Heart left ventricle (tissue), 16 donors: ENCODE results near the gene AGAP4. TPM values are rescaled to one million over a fixed set of nuclear protein-coding genes. Genes with fewer than 3 reads are reported as not detected.
"Not testable (repeated sequence)": the region's sequence is repeated elsewhere in the genome, so short reads cannot be mapped to it uniquely, and the experiment has no call there.

Experiments
- ATAC-seq, 4 donors: fragments of 200-7000 bp; cut with Tn5 transposase; one replicate each; pipeline ENCODE4 v1.9.1; 2020 to 2022; ENCODE audit warnings: moderate library complexity in 4 of 4, mild to moderate bottlenecking in 3 of 4, moderate number of reproducible peaks in 1 of 4
- DNase-seq, 5 donors: peaks; one replicate each; pipeline ENCODE4 v3.0.0-alpha.2; 2020
- H3K27ac ChIP-seq, 12 donors: fragments of 200-600 bp; sonication (generic) in 4 of 12; one replicate each; pipeline versions ENCODE4 v1.5.0 to v1.8.0; 2016 to 2022; ENCODE audit warnings: mild to moderate bottlenecking in 2 of 12
- H3K27me3 ChIP-seq, 9 donors: fragments of 200-600 bp; sonication (generic) in 2 of 9; one replicate each; pipeline versions ENCODE4 v1.5.1 to v1.8.0; 2016 to 2022; ENCODE audit warnings: mild to moderate bottlenecking in 3 of 9
- H3K36me3 ChIP-seq, 9 donors: fragments of 200-600 bp; sonication (generic) in 2 of 9; one replicate each; pipeline versions ENCODE4 v1.5.0 to v1.8.0; 2018 to 2022; ENCODE audit warnings: mild to moderate bottlenecking in 2 of 9
- H3K4me1 ChIP-seq, 12 donors: fragments of 200-600 bp; sonication (generic) in 4 of 12; one replicate each; pipeline versions ENCODE4 v1.5.0 to v1.8.0; 2016 to 2022; ENCODE audit warnings: mild to moderate bottlenecking in 3 of 12
- H3K4me3 ChIP-seq, 12 donors: fragments of 200-600 bp; sonication (generic) in 4 of 12; one replicate each; pipeline versions ENCODE4 v1.5.0 to v1.8.0; 2017 to 2022; ENCODE audit warnings: mild to moderate bottlenecking in 9 of 12, moderate library complexity in 4 of 12
- H3K9me3 ChIP-seq, 12 donors: fragments of 200-600 bp; sonication (generic) in 4 of 12; one replicate each; pipeline versions ENCODE4 v1.5.0 to v1.8.0; 2016 to 2022; ENCODE audit warnings: mild to moderate bottlenecking in 1 of 12
- POLR2A ChIP-seq, 2 donors: fragments of 450-650 bp; IDR thresholded peaks; one replicate each; pipeline ENCODE4 v1.6.1; 2017; ENCODE audit warnings: antibody characterized with exemption in 2 of 2, mild to moderate bottlenecking in 2 of 2, moderate library complexity in 2 of 2
- WGBS, 4 donors: extraction: QIAGEN DNeasy Blood & Tissue Kit in 2 of 4; methylation state at CpG; one replicate each; pipeline versions ENCODE4 v1.1.5 to v1.1.7; 2013 to 2018; 5-methylcytosine and 5-hydroxymethylcytosine counted together
- intact Hi-C, 10 donors: fragments of 100-400 bp; cut with DNase I; formaldehyde crosslinking; loops; one replicate each; pipeline versions ENCODE4 v1.11.1 to v1.14.2; 2022
- polyA plus RNA-seq, 2 donors: library from polyadenylated mRNA; stranded (reverse); fragments of 200-250 nt; gene quantifications; one replicate each; pipeline ENCODE4 v1.2.3, GENCODE V29; 2013
- total RNA-seq, 9 donors: library from RNA; depleted of rRNA in 2 of 9; stranded (reverse); fragments of >200 nt in 2 of 9; fragmentation: NEBNext Ultra II Directional in 3 of 9; extraction: Animal tissue kit (Norgen Biotek cat#: 25700) in 3 of 9; gene quantifications; one replicate each; pipeline versions ENCODE4 v1.1.0 to v1.2.4, GENCODE V29; 2016 to 2023
- TF ChIP-seq, protein P1 (sequence below), 12 donors: fragments of 200-600 bp; sonication (generic) in 4 of 12; IDR thresholded peaks; one replicate each; pipeline versions ENCODE4 v1.5.0 to v1.8.0; 2018 to 2022; ENCODE audit warnings: antibody characterized with exemption in 12 of 12, mild to moderate bottlenecking in 5 of 12
- donor health status: ischemic (EF 13 %, LVEDD 7.1; RV severe dilation, severe dysfunction).
- donor health status: healthy with polysubstance abuse.
- donor health status: DM: no; HTN: yes; CAD: no.
- donor health status: DM: no; HTN: no; CAD: no.
- donor health status: ischemic (EF 25% LVEDD 6.9; RV normal size, moderate dysfunction).
- donor health status: ischemic (EF 25% LVEDD 5.7; RV mildly dilated, moderate dysfunction).
- donor health status: healthy.
- donor health status: DM: yes; HTN: yes; CAD: no.
- donor health status: ischemic (EF 35%, LVEDD 5.7; RV mildly dilated, moderate dysfunction).
- donor health status: nonischemic (EF 11% LVEDD 7.7; RV severe dilation, severe dysfunction).
- donor health status: DM: yes; HTN: yes; CAD: no.
- donor health status: PGD.
- donor health status: ischemic (EF 29% LVEDD 5.4; RV normal size, mild dysfunction).
- donor health status: nonischemic (EF 23%, LVEDD 6.1; RV moderate dilation, normal function).

Gene AGAP4
- total and polyA plus RNA-seq, 11 donors, result 2.5 to 12.0 (median 6.2) TPM

DNA sequence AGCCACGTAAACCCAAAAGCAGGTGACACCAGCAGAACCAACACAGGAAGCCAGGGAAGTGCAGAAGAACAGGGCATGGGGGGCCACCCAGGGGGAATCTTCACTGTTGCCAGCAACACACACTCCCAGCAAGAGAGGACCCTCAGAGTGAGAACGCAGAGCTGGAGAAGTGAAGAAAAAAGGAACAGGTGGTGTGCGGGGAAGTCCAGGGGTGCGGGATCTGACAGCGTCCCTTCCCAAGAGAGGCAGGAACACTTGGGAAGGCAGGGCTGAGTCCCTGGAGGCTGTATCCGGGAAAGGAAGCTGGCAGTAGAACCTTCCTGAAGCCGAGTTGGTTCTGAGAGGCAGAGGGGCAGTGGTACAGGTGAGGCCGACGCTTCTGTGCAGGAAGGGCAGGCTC, 27.7 kb downstream of the AGAP4 start:
- WGBS, 4 donors, result 58 to 67% (median 64%) methylated on average over 9 of the region's 9 CpGs
- intact Hi-C loops, result no loop called here
- Histone ChIP-seq H3K9me3 (no peaks in the 10 kb centered on the region), H3K27ac (no peak overlapping the region), H3K4me3 (no peak overlapping the region), H3K4me1 (no peaks in the 10 kb centered on the region), H3K36me3 (no peaks in the 10 kb centered on the region), H3K27me3 (no peaks in the 10 kb centered on the region)
- TF ChIP-seq, protein P1, sequence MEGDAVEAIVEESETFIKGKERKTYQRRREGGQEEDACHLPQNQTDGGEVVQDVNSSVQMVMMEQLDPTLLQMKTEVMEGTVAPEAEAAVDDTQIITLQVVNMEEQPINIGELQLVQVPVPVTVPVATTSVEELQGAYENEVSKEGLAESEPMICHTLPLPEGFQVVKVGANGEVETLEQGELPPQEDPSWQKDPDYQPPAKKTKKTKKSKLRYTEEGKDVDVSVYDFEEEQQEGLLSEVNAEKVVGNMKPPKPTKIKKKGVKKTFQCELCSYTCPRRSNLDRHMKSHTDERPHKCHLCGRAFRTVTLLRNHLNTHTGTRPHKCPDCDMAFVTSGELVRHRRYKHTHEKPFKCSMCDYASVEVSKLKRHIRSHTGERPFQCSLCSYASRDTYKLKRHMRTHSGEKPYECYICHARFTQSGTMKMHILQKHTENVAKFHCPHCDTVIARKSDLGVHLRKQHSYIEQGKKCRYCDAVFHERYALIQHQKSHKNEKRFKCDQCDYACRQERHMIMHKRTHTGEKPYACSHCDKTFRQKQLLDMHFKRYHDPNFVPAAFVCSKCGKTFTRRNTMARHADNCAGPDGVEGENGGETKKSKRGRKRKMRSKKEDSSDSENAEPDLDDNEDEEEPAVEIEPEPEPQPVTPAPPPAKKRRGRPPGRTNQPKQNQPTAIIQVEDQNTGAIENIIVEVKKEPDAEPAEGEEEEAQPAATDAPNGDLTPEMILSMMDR (IDR thresholded peaks at IDR 0.05), result no peak
- no peak for TF ChIP-seq POLR2A (IDR thresholded peaks at IDR 0.05)
- ATAC-seq (no peak), DNase-seq (no peak)

GRCh38 chr10:45817912-45818311, 29.4 kb downstream of the AGAP4 start:
- Histone ChIP-seq H3K9me3 (no peaks in the 10 kb centered on the region), H3K27me3 (no peaks in the 10 kb centered on the region), H3K36me3 (no peaks in the 10 kb centered on the region), H3K4me3 (no peak overlapping the region), H3K4me1 (no peaks in the 10 kb centered on the region), H3K27ac (no peak overlapping the region)
- no peak for DNase-seq
- 87 to 92% (median 90%) methylated on average over 3 of the region's 3 CpGs for WGBS, 4 donors
- intact Hi-C loops, result no loop called here
- ATAC-seq, result no peak
- TF ChIP-seq, protein P1 (IDR thresholded peaks at IDR 0.05), result no peak
- no peak for TF ChIP-seq POLR2A (IDR thresholded peaks at IDR 0.05)

DNA sequence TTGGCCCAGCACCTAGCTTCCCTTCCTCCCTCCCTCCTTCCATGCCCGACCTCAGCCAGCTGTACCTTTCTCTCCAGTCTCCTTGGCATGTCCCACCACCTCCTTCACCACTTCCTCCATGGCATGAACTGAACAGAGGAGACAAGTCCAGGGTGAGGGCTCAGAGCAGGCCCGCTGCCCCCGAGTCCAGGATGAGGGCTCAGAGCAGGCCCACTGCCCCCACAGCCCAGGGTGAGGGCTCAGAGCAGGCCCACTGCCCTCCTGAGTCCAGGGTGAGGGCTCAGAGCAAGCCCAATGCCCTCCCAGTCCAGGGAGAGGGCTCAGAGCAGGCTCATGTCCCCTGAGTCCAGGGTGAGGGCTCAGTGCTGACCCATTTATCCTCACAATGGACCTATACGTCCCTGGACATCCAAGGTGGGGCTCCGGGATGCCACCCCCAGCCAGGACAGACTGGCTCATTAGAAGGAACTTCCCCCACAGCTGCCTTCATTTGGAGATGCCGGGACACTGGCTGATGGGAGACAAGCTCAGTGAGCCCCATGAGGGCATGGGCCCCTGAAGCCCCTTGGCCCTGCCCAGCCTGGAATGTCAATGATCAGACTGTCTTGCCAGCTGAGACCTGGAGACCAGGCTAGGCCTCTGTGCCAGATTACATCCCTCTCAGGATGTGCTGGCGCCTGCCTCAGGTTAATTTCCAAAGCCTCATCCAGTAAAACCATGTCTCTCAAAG, 30.0 kb downstream of the AGAP4 start:
- H3K9me3 ChIP-seq, result no peaks in the 10 kb centered on the region
- no peaks in the 10 kb centered on the region for H3K4me1 ChIP-seq
- WGBS, 4 donors, result 87 to 95% (median 92%) methylated on average over 4 to 7 of the region's 7 CpGs
- intact Hi-C loops, result no loop called here
- no peak overlapping the region for H3K27ac ChIP-seq
- H3K36me3 ChIP-seq, result no peaks in the 10 kb centered on the region
- no peak for ATAC-seq
- H3K4me3 ChIP-seq, result no peak overlapping the region
- TF ChIP-seq, protein P1 (IDR thresholded peaks at IDR 0.05), result no peak
- no peak for TF ChIP-seq POLR2A (IDR thresholded peaks at IDR 0.05)
- no peak for DNase-seq
- no peaks in the 10 kb centered on the region for H3K27me3 ChIP-seq

GRCh38 chr10:45814146-45814545, 33.2 kb downstream of the AGAP4 start:
- H3K4me1 ChIP-seq, ATAC-seq, DNase-seq, H3K4me3 ChIP-seq, H3K36me3 ChIP-seq, H3K27ac ChIP-seq, intact Hi-C loops, H3K27me3 ChIP-seq, H3K9me3 ChIP-seq: not testable (repeated sequence)
- 90 to 97% (median 94%) methylated on average over 4 of the region's 4 CpGs for WGBS, 4 donors

DNA sequence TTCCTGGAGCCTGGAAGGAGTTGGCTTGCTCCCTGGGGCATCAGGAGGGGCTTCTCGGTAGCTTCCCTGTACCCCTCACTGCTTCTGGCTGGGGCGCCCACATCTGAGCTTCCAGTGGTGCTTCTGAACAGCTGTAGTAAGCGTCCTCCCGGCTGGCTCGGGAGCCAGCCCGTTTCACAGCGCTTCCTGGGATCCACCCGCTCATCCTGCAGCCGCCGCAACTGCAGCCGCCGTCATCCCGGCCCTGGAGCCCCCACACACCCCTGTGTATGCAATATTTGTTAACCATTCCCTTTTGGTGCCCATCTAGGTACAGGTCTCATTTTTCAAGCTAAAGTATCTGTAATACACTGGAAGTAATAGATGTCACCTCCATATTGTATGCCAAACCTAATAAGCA, 34.3 kb downstream of the AGAP4 start:
- H3K27ac ChIP-seq, H3K4me1 ChIP-seq, H3K9me3 ChIP-seq, H3K4me3 ChIP-seq, H3K27me3 ChIP-seq, ATAC-seq, H3K36me3 ChIP-seq, DNase-seq, intact Hi-C loops: not testable (repeated sequence)
- 73 to 79% (median 75%) methylated on average over 13 of the region's 13 CpGs for WGBS, 4 donors
